Mucosa of descending colon (tissue), 3 donors: ENCODE results near the gene BRCA2. TPM values are rescaled to one million over a fixed set of nuclear protein-coding genes. Genes with fewer than 3 reads are reported as not detected.

ENCODE experiments used
- ATAC-seq: fragments of 200-7000 bp; cut with Tn5 transposase; one replicate; pipeline ENCODE4 v1.9.1; 2020; ENCODE audit warnings: mild to moderate bottlenecking, moderate library complexity
- DNase-seq, 3 donors: peaks; one replicate each; pipeline ENCODE4 v3.0.0-alpha.2; 2020
- H3K36me3 ChIP-seq: fragments of 200-600 bp; one replicate; pipeline ENCODE4 v1.8.0; 2021; ENCODE audit warnings: low read depth, mild to moderate bottlenecking
- H3K4me1 ChIP-seq: fragments of 200-600 bp; one replicate; pipeline ENCODE4 v1.8.0; 2021; ENCODE audit warnings: low read depth, mild to moderate bottlenecking
- H3K4me3 ChIP-seq: fragments of 200-600 bp; one replicate; pipeline ENCODE4 v1.8.0; 2021; ENCODE audit warnings: mild to moderate bottlenecking
- H3K9me3 ChIP-seq: fragments of 200-600 bp; one replicate; pipeline ENCODE4 v1.8.0; 2021; ENCODE audit warnings: mild to moderate bottlenecking
- intact Hi-C, 2 donors: fragments of 100-400 bp; cut with DNase I in 1 of 2; cut with micrococcal nuclease in 1 of 2; formaldehyde crosslinking; loops; one replicate each; pipeline versions ENCODE4 v1.11.0 to v1.11.1; 2022; cut with DNase I, micrococcal nuclease
- total RNA-seq, 3 donors: library from RNA; stranded (reverse); fragmentation: NEBNext Ultra II Directional in 2 of 3; extraction: Animal tissue kit (Norgen Biotek cat#: 25700) in 2 of 3; gene quantifications; one replicate each; pipeline versions ENCODE4 v1.2.1 to v1.2.4, GENCODE V29; 2021 to 2023
- TF ChIP-seq, protein P1 (sequence below): fragments of 200-600 bp; IDR thresholded peaks from one replicate; pipeline ENCODE4 v1.8.0; 2022; ENCODE audit warnings: antibody characterized with exemption, mild to moderate bottlenecking
- donor health status: DM: no; HTN: no; CAD: no; lungs with moderate emphysema.
- donor health status: DM: no; HTN: no; CAD: no.
- donor health status: DM: no; HTN: yes; CAD: no.

Gene BRCA2
- total RNA-seq, 3 donors from 2014 or later, result 1.8 to 4.8 (median 2.5) TPM

DNA sequence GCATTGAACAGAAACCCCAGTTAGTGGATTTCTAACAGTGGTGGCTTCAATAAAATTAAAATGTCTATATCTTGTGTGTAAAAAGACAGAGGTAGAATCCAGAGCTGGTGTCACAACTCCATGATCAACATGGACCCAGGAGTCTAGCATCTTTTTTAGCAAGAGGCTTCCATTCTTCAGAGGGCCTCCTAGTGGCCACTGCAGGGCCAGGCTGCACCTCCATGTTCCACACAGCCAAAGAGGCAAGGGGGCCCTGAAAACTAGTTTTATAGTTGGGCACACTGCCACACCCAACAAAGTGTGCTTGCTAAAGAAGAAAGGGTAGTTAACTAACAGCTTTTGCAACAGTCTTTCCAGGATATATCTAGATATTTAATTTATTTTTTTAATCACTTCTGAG, 99.7 kb downstream of the BRCA2 start:
- H3K4me1 ChIP-seq, result no peaks in the 10 kb centered on the region
- H3K4me3 ChIP-seq, result no peak overlapping the region
- no peaks in the 10 kb centered on the region for H3K36me3 ChIP-seq
- peak in 2 of 3 donors; percentile 32 to 42 for DNase-seq
- intact Hi-C loops, result no loop called here
- TF ChIP-seq, protein P1, sequence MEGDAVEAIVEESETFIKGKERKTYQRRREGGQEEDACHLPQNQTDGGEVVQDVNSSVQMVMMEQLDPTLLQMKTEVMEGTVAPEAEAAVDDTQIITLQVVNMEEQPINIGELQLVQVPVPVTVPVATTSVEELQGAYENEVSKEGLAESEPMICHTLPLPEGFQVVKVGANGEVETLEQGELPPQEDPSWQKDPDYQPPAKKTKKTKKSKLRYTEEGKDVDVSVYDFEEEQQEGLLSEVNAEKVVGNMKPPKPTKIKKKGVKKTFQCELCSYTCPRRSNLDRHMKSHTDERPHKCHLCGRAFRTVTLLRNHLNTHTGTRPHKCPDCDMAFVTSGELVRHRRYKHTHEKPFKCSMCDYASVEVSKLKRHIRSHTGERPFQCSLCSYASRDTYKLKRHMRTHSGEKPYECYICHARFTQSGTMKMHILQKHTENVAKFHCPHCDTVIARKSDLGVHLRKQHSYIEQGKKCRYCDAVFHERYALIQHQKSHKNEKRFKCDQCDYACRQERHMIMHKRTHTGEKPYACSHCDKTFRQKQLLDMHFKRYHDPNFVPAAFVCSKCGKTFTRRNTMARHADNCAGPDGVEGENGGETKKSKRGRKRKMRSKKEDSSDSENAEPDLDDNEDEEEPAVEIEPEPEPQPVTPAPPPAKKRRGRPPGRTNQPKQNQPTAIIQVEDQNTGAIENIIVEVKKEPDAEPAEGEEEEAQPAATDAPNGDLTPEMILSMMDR, result no peak
- peak; percentile 72 for ATAC-seq
- no peaks in the 10 kb centered on the region for H3K9me3 ChIP-seq

DNA sequence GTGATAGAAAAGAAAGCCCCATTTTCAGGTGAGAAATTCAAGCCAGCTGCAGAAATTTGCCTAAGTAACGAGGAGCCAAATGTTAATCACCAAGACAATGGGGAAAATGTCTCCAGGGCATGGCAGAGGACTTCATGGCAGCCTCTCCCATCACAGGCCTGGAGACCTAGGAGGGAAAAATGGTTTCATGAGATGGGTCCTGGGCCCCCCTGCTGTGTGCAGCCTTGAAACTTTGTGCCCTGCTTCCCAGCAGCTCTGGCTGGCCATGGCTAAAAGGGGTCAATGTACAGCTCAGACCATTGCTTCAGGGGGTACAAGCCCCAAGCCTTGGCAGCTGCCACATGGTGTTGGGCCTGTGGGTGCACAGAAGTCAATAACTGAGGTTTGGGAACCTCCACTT, 102.7 kb downstream of the BRCA2 start:
- TF ChIP-seq, protein P1, result no peak
- H3K36me3 ChIP-seq, result no peaks in the 10 kb centered on the region
- no peak for ATAC-seq
- H3K4me1 ChIP-seq, result no peaks in the 10 kb centered on the region
- H3K4me3 ChIP-seq, result no peak overlapping the region
- no peak for DNase-seq
- no peaks in the 10 kb centered on the region for H3K9me3 ChIP-seq
- intact Hi-C loops, result no loop called here

DNA sequence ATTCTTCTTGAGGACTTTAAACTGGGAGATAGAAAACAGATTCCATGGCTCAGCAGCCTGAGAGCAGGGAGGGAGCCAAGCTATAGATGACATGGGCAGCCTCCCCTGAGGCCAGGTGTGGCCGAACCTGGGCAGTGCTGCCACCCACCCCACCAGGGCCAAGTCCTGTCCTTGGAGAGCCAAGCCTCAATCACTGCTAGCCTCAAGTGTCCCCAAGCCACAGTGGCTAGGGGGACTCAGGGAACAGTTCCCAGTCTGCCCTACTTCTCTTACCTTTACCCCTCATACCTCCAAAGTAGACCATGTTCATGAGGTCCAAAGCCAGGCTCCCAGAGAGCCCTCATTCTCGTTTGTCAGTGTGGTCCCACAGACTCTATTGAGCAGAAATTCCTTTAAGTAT, 104.6 kb downstream of the BRCA2 start:
- H3K36me3 ChIP-seq, result no peaks in the 10 kb centered on the region
- DNase-seq (no peak), ATAC-seq (no peak)
- intact Hi-C loops, result loop anchor here in 1 of 2 donors (10.0 kb wide), 1 partner anchor 105 kb away; the partner anchor contains the start of genes BRCA2 and ZAR1L
- no peaks in the 10 kb centered on the region for H3K9me3 ChIP-seq
- no peaks in the 10 kb centered on the region for H3K4me1 ChIP-seq
- TF ChIP-seq, protein P1, result no peak
- no peak overlapping the region for H3K4me3 ChIP-seq

DNA sequence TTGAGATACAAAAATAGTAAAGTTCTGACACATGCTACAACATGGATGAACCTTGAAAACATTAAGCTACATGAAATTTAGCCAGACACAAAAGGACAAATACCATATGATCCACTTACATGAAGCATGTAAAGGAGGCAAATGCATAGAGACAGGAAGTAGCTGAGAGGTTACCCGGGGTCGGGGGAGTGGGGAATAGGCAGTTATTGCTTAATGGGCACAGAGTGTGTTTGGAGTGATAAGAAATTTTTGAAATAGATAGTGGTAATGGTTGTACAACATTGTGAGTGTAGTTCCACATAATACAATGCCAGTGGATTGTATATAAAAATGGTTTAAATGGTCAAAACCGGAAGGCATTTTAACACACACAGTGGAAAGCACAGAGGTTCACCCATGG, 108.3 kb downstream of the BRCA2 start:
- TF ChIP-seq, protein P1, result no peak

DNA sequence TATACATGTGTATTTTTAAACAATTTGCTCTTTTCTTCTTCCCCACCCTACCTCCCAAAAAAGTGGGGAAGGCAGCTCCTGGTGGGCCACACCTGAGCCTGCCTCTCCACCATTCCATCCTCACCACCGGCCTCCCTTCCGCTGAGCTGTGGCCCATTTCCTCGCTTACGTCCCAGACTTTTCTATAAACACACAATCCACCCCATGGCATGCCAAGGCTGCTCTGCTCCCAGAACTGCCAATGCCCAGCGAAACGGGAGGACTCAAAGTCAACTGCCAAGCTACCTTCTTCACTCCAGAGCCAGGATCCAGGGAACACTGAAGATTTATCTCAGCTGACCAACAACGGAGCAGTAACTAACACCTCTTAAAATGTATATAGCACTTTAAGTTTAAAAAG, 109.8 kb downstream of the BRCA2 start:
- intact Hi-C loops, result loop anchor here in 1 of 2 donors (10.0 kb wide), 1 partner anchor 110 kb away; the partner anchor contains the start of genes BRCA2 and ZAR1L
- Histone ChIP-seq H3K4me3 (no peak overlapping the region), H3K9me3 (no peaks in the 10 kb centered on the region), H3K36me3 (no peaks in the 10 kb centered on the region), H3K4me1 (peaks cover 19% of the 10 kb centered on the region)
- ATAC-seq (no peak), DNase-seq (no peak)
- TF ChIP-seq, protein P1, result no peak

More for the DNA sequence above, 108.3 kb downstream of the BRCA2 start:
- intact Hi-C loops, result loop anchor here in 1 of 2 donors (10.0 kb wide), 1 partner anchor 109 kb away; the partner anchor contains the start of genes BRCA2 and ZAR1L
- ATAC-seq (no peak), DNase-seq (no peak)
- Histone ChIP-seq H3K36me3 (no peaks in the 10 kb centered on the region), H3K4me3 (no peak overlapping the region), H3K4me1 (peaks cover 13% of the 10 kb centered on the region), H3K9me3 (no peaks in the 10 kb centered on the region)
